ENCODE data around the gene TAS1R2.

TAS1R2 gene

GRCh38 chr1:18798533-18798932 is 60.9 kb downstream of the TAS1R2 start:
- no peak for DNase-seq (ENCODE audit: low read depth in 1 of 2, low spot score in 1 of 2)
- Histone ChIP-seq H3K27me3 (ENCODE audit: insufficient read depth, poor library complexity, severe bottlenecking) (no peaks in the 10 kb centered on the region), H3K4me3 (replicated peaks; ENCODE audit: insufficient read depth, low read length) (no peak overlapping the region), H3K27ac (replicated peaks) (no peak overlapping the region)
- TF ChIP-seq REST (IDR thresholded peaks at IDR 0.05; ENCODE audit: insufficient replicate concordance, low read depth) (no peak), POLR2AphosphoS5 (IDR thresholded peaks at IDR 0.05; ENCODE audit: low read depth) (no peak), GABPA (IDR thresholded peaks at IDR 0.05; ENCODE audit: low read depth) (no peak), CTCF (IDR thresholded peaks at IDR 0.05; ENCODE audit: insufficient read depth, low read length) (no peak), SPI1 (IDR thresholded peaks at IDR 0.05; ENCODE audit: borderline replicate concordance, low read depth) (no peak)

GRCh38 chr1:18796950-18797349 is 62.5 kb downstream of the TAS1R2 start:
- no peaks in the 10 kb centered on the region for H3K27me3 ChIP-seq (ENCODE audit: insufficient read depth, poor library complexity, severe bottlenecking)

GRCh38 chr1:18795002-18795689 is 64.3 kb downstream of the TAS1R2 start:
- no peak overlapping the region for H3K27ac ChIP-seq (replicated peaks)
- TF ChIP-seq REST (IDR thresholded peaks at IDR 0.05; ENCODE audit: insufficient replicate concordance, low read depth): no peak
- no peak for TF ChIP-seq GABPA (IDR thresholded peaks at IDR 0.05; ENCODE audit: low read depth)
- TF ChIP-seq CTCF (IDR thresholded peaks at IDR 0.05; ENCODE audit: insufficient read depth, low read length): no peak
- no peak for TF ChIP-seq POLR2AphosphoS5 (IDR thresholded peaks at IDR 0.05; ENCODE audit: low read depth)
- TF ChIP-seq SPI1 (IDR thresholded peaks at IDR 0.05; ENCODE audit: borderline replicate concordance, low read depth): no peak
- H3K4me3 ChIP-seq (replicated peaks; ENCODE audit: insufficient read depth, low read length): no peak overlapping the region
- no peaks in the 10 kb centered on the region for H3K27me3 ChIP-seq (ENCODE audit: insufficient read depth, poor library complexity, severe bottlenecking)
- DNase-seq (ENCODE audit: low read depth in 1 of 2, low spot score in 1 of 2): no peak

More at GRCh38 chr1:18796950-18797349, 62.5 kb downstream of the TAS1R2 start:
- DNase-seq (ENCODE audit: low read depth in 1 of 2, low spot score in 1 of 2): no peak
- TF ChIP-seq POLR2AphosphoS5 (IDR thresholded peaks at IDR 0.05; ENCODE audit: low read depth): no peak
- TF ChIP-seq SPI1 (IDR thresholded peaks at IDR 0.05; ENCODE audit: borderline replicate concordance, low read depth): no peak
- no peak overlapping the region for H3K27ac ChIP-seq (replicated peaks)
- H3K4me3 ChIP-seq (replicated peaks; ENCODE audit: insufficient read depth, low read length): no peak overlapping the region

GRCh38 chr1:18794561-18794960 is 64.9 kb downstream of the TAS1R2 start:
- no peak for DNase-seq (ENCODE audit: low read depth in 1 of 2, low spot score in 1 of 2)
- TF ChIP-seq SPI1 (IDR thresholded peaks at IDR 0.05; ENCODE audit: borderline replicate concordance, low read depth) (no peak), CTCF (IDR thresholded peaks at IDR 0.05; ENCODE audit: insufficient read depth, low read length) (no peak), GABPA (IDR thresholded peaks at IDR 0.05; ENCODE audit: low read depth) (no peak), POLR2AphosphoS5 (IDR thresholded peaks at IDR 0.05; ENCODE audit: low read depth) (no peak), REST (IDR thresholded peaks at IDR 0.05; ENCODE audit: insufficient replicate concordance, low read depth) (no peak)
- H3K27me3 ChIP-seq (ENCODE audit: insufficient read depth, poor library complexity, severe bottlenecking): no peaks in the 10 kb centered on the region
- no peak overlapping the region for H3K4me3 ChIP-seq (replicated peaks; ENCODE audit: insufficient read depth, low read length)
- H3K27ac ChIP-seq (replicated peaks): no peak overlapping the region

All from HL-60 (cell line).